Pons (tissue), 1 donor: ENCODE results near the gene TTC31.
"Not testable (repeated sequence)": the region's sequence is repeated elsewhere in the genome, so short reads cannot be mapped to it uniquely, and the experiment has no call there.

Experiments
- DNase-seq: peaks from one replicate; pipeline ENCODE4 v3.0.0-alpha.2; 2016; ENCODE audit warnings: low spot score

Gene TTC31

DNA sequence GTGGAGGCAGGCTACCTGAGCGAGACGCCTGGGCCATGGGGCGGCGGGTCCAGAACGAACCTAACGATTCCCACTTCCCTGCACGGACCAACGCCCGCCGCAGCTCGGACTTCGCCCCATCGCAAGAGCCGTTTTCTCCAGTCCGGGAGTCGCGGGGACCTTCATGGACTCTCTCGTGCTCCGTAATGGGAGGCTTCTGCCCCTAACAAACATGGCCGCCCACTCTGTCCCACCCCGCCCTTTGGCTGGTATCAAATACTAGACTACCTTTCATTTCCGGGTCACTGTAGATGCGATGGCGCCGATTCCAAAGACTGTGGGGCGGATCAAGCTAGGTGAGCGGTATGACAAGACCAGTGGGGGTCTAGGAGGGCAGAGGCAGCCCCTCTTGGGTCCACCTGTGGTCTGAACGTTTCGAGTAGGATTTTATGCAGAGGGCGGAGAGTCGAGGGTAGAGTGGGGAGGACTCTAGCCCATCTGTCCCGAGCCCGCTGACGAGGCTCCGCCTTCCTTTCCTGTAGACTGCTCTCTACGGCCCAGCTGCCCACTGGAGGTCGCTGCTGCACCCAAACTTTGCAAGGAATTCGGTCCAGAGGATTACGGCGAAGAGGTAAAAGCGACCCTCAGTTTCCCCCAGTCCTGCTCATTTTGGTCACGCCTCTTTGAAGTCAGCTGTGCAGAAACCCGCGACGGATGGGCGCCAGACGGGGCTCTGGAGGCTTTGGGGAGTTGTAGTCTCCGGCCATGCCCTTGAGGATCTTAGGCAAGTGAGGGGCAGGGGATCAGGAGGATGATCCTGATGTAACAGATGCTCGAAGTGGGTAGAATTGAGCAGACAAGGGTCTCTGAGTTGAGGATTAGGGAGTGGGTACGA lies at the start of gene TTC31, which contains the start of gene CCDC142:
Gene TTC31 (plus strand): TSS at position 281 of the 874 bp plus-strand sequence. CDS start 15 bp downstream, at position 296.
Gene CCDC142 (minus strand): TSS at position 198 of the 874 bp plus-strand sequence. CDS start 161 bp downstream, at position 37.
- DNase-seq, result peak; percentile 98

DNA sequence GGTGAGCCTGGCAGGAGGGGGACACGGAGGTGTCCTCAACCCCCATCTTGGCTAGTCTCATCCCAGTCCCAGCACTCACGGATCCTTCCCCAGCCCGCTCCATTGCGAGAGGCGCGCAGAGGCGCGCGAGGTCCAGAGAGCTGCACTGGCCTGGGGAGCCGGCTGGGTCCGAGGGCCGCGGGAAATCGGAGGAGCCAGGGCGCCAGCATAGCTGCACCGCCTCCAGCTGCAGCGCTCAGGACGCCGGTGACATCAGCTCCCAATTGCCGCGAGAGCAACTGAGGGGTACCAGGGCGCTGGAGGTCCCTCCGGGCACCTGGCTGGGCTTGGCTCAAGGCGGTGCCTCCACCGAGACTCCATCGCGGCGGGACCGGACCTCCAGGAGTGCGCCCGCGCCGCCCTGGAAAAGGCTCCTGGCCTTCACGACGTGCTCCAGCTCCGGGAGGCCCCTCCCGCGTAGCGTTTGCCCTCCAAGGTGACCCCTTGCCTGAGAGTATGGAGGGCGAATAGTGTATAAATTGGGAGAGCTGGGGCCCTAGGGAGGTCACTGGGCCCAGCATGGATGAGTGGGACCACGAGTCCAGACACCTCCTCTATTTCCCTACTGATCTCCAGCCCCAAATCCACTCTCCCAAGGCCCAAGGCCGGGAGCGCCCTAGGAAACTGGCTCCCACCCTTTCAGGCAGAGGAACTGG lies 46.6 kb upstream of the TTC31 start:
- DNase-seq, result no peak

DNA sequence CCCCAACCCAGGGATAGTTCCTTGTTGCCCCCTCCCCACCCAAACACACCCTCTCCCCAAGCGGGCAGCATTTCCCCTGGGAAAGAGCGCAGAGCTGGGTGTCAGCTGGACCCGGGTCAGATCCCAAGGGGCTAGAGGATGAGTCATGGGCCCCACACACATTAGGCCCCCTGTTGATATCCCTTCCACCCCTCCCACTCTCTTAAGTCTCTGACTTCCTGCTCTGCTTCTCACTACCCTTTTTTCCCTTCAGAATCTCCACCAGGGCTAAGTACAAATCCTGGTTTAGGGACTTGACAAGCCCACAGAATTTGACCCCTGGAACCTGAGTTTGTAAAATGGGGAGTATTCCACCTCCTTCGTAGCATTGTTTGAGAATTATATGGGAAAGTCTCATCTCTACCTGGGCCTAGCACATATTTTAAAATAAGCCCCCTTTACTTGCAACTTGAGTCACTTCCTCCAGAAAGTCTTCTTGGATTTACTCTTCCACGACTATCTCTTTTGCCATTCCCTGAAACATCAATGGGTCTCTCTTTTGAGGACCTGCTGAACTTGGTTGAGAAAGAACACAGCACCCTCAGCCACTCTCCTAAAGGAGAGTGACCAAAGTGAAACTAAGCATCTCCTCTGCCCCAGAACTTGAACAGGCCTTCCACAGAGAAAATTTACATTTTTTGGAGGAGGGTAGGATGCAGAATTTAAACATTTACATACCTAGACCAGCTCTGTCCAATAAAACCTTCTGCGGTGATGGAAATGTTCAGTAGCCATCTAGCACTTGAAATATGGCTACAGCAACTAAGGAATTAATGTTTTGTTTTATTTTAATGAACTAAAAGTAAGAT lies 45.8 kb upstream of the TTC31 start:
- no peak for DNase-seq

GRCh38 chr2:74438248-74438647 lies 44.6 kb upstream of the TTC31 start:
- DNase-seq, result no peak

GRCh38 chr2:74439373-74439772 lies 43.5 kb upstream of the TTC31 start:
- DNase-seq, result no peak

DNA sequence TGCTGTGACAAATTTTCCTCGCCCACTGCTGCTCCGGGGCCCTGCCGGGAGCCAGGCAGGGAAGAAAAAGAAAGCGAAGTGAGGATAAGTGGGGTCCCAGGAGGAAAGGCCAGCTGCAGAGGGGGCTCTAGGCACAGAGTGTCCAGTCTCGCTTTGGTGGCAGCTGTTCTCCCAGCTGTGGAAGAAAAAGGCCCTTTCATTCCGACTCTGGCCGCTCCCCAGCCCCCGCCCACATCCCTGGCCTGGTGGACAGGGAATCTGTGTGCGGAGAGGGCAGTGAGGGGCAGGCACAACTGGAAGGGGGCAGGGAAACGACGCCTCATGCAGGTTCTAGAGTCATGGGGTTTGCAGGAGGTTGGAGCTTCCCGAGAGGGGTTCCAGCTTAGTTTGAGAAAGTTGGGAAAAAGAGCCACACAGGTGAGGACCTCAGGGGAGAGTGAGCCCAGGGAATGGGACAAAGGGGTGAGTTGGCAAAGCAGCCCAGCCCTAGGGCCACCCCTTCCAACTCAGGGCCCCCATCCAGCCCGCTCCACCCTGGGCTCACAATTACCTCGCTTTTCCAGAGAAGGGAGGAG lies 43.0 kb upstream of the TTC31 start:
- peak; percentile 96 for DNase-seq

DNA sequence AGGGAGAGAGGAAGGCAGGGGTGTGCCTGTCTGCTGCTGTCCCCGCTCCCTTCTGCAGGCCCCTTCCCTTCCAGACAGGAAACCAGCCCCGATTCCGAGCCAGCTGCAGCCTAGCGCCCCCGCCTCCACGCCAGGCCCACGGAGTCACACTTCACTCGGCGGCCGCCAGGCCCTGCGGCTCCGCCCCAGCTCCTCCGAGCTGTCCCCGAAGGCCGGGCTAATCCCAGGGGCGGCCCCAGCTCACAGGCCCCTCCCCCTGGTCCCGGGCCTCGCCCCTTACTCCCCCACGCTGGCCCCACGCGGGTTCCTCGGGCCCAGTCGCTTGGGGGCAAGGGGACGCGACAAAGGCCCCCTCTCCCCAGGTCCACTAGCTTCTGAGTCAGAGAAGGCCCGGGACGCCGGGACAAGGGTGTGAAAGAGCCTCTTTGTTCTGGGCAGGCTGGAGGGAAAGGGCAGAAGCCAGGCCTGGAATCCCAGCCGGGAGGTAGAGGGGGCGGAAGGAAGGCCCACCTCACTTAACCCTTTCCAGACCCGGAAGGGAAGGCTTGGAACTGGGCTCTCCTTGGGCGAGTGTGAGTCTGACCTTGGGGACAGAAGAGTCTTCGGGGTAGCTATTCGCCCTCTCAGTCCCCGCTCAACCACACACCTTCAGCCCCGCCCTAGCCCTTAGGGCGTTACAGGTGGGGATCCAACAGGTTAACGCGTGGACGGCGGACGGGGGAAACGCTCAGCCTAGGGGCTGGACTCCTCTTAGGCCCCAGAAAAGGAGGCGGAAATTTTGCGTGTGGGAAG lies 42.3 kb upstream of the TTC31 start:
- DNase-seq, result peak; percentile 92

GRCh38 chr2:74441170-74441689 lies 41.7 kb upstream of the TTC31 start:
- no peak for DNase-seq

DNA sequence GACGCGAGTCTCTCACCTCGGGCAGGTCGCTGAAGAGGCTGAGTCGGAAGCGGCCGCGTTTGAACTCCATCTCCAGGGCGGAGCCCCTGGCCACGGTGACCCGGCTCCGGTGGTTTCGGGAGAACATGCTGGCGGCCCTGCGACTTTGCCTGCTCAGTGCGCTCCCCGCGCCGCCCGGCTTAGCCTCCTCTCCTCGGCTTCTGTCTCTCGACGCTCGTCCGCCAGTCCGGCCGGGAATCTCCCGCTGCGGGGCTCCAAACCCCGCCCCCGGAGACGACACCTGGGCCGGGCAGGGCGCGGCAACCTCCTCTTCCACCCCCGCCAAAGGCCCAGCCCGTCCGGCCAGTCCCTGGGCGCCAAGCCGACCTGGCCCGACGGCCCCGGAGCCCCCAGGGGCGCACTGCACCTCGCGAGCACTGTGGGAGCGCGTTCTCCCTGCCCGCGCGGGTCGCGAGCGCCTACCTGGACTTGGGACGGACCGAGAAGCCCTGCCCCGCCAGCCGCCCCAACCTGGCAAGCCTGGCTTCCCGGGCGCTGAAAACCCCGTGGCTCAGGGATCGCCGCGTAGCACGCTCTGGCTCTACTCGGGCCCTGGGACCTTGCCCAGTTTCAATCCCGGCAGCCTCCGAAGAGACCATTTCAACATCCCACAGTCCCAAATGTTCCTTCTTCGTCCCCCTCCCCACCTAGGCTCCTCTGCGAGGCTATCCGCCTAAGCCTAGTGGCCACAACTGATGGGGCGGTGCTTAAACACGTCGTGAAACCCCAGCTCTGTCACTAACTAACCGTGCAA lies 41.0 kb upstream of the TTC31 start, which contains the start of gene RTKN:
Gene RTKN (minus strand): TSS at position 248 of the 793 bp plus-strand sequence. CDS start 121 bp downstream, at position 127.
- no peak for DNase-seq

GRCh38 chr2:74442483-74443297 lies 40.2 kb upstream of the TTC31 start:
- DNase-seq, result not testable (repeated sequence)

DNA sequence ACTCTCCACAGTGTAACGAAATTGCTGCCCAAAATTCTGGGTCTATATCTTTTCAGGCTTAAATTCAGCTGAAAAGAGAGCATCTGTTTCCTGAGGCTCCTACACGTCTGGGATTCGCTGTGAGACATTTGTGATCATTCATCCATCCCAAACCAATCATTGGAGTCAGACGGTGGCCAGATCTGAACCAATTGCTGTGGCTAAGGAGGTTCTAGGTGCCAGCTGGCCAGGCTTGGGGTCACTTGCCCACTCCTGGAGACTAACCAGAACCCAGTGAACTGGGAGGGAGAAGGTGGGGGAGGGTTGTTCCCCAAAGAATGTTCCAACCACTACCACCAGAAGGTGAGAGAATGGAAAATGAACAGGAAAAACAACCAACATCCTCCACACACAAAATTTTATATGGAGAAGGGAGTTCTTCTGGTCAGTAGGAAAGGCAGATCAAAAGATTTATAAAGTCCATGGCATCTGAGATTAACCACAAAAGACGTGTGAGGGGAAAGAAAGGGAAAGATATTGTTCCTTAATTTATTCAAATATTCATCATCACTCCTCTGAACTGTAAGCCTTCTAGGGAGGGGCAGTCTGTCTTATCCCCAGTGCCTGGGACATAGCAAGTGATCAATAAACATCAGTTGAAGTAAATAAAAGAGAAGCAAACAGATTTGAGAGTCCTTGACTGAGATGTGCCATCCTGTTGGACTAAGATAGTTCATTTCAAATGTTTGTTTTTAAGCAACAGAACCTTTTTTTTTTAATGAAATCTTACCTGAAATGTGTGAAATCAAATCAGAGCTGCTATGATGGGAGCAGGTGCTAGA lies 38.2 kb upstream of the TTC31 start:
- no peak for DNase-seq

DNA sequence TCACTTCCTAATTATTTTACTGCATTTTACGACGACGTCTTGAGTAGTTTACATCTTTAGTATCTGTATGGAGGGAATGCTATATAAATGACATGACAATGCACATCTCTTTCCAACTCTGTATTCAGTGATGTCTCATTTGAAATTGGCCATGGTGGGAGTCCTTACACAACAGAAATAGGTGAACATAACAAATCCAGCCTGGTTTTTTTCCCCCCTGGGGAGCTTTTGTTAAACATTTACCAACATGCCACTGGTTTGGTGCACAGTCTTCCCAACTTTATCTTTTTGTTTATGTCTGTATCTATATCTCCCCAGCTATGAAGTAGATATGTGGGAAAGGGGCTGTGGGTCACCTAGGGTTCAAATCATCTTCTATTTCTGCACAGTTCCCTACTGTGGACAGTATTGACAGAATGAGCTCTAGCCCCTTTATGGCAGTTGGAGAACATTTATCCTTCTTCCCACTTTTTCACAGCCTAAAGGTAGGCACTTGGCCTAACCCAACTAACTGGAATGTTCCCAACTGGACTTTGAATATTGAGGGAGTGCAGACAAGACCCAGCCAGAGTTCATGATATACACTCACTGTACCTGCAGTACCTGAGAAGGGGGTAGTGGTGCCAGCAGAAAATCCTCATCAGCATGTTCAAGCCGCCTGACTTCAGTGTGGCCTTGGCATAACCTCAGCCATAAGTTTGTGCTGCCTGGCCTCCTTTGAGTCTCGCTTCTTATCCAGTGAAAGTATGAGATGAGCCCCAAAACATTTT lies 35.5 kb upstream of the TTC31 start:
- no peak for DNase-seq

DNA sequence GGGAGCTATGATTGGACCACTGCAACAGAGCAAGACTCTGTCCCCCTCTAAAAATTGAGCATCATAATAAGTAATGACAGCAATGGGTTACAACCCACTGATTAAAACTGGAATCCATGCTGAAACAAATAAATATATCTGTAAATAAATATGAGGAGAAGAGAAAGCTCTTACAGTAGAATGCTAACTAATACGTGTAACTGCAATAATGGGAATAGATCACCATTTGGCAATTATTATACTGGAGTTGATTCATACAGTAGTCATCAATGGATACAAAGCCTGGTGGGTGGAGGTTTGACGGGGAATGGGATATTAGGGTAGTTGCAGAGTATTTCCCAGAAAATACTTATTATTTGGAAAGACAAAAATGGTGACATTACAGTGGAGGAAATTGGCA lies 34.1 kb upstream of the TTC31 start:
- no peak for DNase-seq

DNA sequence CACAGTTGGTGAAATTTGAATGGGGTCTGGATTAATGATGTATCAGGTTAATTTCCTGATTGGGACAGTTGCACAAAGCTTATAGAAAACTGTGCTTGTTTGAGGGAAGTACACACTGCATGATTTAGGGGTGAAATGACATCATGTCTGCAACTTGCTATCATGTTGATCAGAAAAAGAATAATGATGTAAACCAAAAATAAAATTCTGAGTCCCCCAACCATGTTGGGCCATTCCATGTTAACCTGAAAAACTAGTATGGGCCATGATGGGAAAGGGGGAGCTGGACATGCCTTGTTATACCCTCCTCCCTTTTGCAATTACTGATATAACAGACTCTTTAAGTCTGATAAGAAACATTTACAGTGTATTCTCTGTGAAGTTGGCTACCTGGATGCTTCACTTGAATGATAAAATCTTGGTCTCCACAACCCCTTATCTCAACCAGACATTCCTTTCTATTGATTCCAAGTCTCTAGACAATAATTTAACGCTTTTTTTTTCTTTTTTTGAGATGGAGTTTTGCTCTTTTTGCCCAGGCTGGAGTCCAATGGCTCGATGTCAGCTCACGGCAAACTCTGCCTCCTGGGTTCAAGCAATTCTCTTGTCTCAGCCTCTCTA lies 32.2 kb upstream of the TTC31 start:
- no peak for DNase-seq

GRCh38 chr2:74454654-74455511 lies 28.0 kb upstream of the TTC31 start, which contains the start of gene INO80B:
Gene INO80B, plus strand, starts transcription at chr2:74455087. Its CDS starts 30 bp downstream, at chr2:74455117.
- peak; percentile 98 for DNase-seq

DNA sequence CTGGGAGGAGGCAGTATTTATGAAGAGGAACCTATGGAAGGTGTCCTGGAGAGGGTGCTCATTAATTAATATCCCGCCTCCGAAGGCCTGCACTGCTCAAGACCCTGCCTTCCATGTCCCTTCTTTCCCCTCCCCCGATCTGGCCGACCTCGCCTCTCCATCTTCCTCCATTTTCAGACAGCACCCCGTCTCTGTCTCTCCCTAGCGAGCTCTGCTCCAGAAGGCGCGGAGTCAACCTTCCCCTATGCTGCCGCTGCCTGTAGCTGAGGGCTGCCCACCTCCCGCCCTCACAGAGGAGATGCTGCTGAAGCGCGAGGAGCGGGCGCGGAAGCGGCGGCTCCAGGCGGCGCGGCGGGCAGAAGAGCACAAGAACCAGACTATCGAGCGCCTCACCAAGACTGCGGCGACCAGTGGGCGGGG lies 25.7 kb upstream of the TTC31 start:
- no peak for DNase-seq
